IPS-20b (cell line): Measurements from ENCODE around the gene NAGK.
"Not testable (repeated sequence)": the region's sequence is repeated elsewhere in the genome, so short reads cannot be mapped to it uniquely, and the experiment has no call there.

Source experiments
- H3K27ac ChIP-seq: one replicate; pipeline ENCODE4 v1.5.1; 2013; ENCODE audit warnings: low read length
- H3K27me3 ChIP-seq: 2 replicates; pipeline ENCODE4 v1.6.1; 2013; ENCODE audit warnings: mild to moderate bottlenecking, low read length, inconsistent platforms; ENCODE audit not compliant: insufficient read depth
- H3K36me3 ChIP-seq: 2 replicates; pipeline ENCODE4 v1.6.1; 2013; ENCODE audit warnings: low read depth, mild to moderate bottlenecking, inconsistent platforms, low read length, moderate library complexity; ENCODE audit not compliant: insufficient read depth
- H3K4me1 ChIP-seq: 2 replicates; pipeline ENCODE4 v1.6.1; 2013; ENCODE audit warnings: mild to moderate bottlenecking, control low read depth, inconsistent platforms, low read length, moderate library complexity; ENCODE audit not compliant: insufficient read depth
- H3K4me3 ChIP-seq: 2 replicates; pipeline ENCODE4 v1.5.1; 2013; ENCODE audit warnings: mild to moderate bottlenecking, low read length, inconsistent platforms
- H3K9ac ChIP-seq: 2 replicates; pipeline ENCODE4 v1.6.1; 2013; ENCODE audit warnings: low read depth, mild to moderate bottlenecking, inconsistent platforms, low read length, moderate library complexity
- H3K9me3 ChIP-seq: 2 replicates; pipeline ENCODE4 v1.6.1; 2013; ENCODE audit warnings: mild to moderate bottlenecking, low read depth, low read length, inconsistent platforms; ENCODE audit not compliant: insufficient read depth

Gene NAGK

GRCh38 chr2:71072492-71072891 is 4.0 kb downstream of the NAGK start:
- no peaks in the 10 kb centered on the region for H3K4me1 ChIP-seq
- no peaks in the 10 kb centered on the region for H3K27me3 ChIP-seq
- no peak overlapping the region for H3K4me3 ChIP-seq
- no peak overlapping the region for H3K9ac ChIP-seq
- no peaks in the 10 kb centered on the region for H3K9me3 ChIP-seq
- no peak overlapping the region for H3K27ac ChIP-seq
- peaks cover 59% of the 10 kb centered on the region for H3K36me3 ChIP-seq

- Histone ChIP-seq H3K27ac (no peak overlapping the region), H3K27me3 (no peaks in the 10 kb centered on the region), H3K4me3 (no peak overlapping the region), H3K36me3 (peaks cover 68% of the 10 kb centered on the region), H3K9me3 (no peaks in the 10 kb centered on the region), H3K9ac (no peak overlapping the region), H3K4me1 (no peaks in the 10 kb centered on the region)
These were observed 5.0 kb downstream of the NAGK start for GRCh38 chr2:71073475-71073874.

- H3K9me3 ChIP-seq = no peaks in the 10 kb centered on the region
- no peaks in the 10 kb centered on the region for H3K4me1 ChIP-seq
- H3K9ac ChIP-seq = no peak overlapping the region
- H3K36me3 ChIP-seq = peaks cover 76% of the 10 kb centered on the region
- H3K27ac ChIP-seq = no peak overlapping the region
- H3K4me3 ChIP-seq = no peak overlapping the region
- no peaks in the 10 kb centered on the region for H3K27me3 ChIP-seq
These were observed 6.5 kb downstream of the NAGK start for GRCh38 chr2:71074893-71075395.

- no peak overlapping the region for H3K4me3 ChIP-seq
- no peaks in the 10 kb centered on the region for H3K27me3 ChIP-seq
- H3K9ac ChIP-seq = no peak overlapping the region
- peaks cover 8% of the 10 kb centered on the region; the same call in 1 of the 2 replicates for H3K4me1 ChIP-seq
- no peak overlapping the region for H3K27ac ChIP-seq
- H3K36me3 ChIP-seq = peaks cover 51% of the 10 kb centered on the region
- no peaks in the 10 kb centered on the region for H3K9me3 ChIP-seq
These were observed 10.2 kb downstream of the NAGK start for GRCh38 chr2:71078624-71079023.

GRCh38 chr2:71082402-71083252 is 14.2 kb downstream of the NAGK start:
- H3K27me3 ChIP-seq = no peaks in the 10 kb centered on the region
- H3K9ac ChIP-seq = no peak overlapping the region
- H3K36me3 ChIP-seq = peaks cover 15% of the 10 kb centered on the region
- no peak overlapping the region for H3K4me3 ChIP-seq
- H3K27ac ChIP-seq = no peak overlapping the region
- H3K4me1 ChIP-seq = peaks cover 25% of the 10 kb centered on the region
- no peaks in the 10 kb centered on the region for H3K9me3 ChIP-seq

- H3K9ac ChIP-seq, H3K4me3 ChIP-seq, H3K27ac ChIP-seq, H3K9me3 ChIP-seq, H3K27me3 ChIP-seq, H3K36me3 ChIP-seq: not testable (repeated sequence)
- H3K4me1 ChIP-seq = peaks cover 25% of the 10 kb centered on the region
These were observed 14.8 kb downstream of the NAGK start for GRCh38 chr2:71083297-71083696.

- Histone ChIP-seq H3K27ac (peak overlapping the region; percentile 42), H3K4me1 (peaks cover 25% of the 10 kb centered on the region)
- not testable (repeated sequence) for H3K9me3 ChIP-seq, H3K4me3 ChIP-seq, H3K9ac ChIP-seq, H3K27me3 ChIP-seq, H3K36me3 ChIP-seq
These were observed 15.4 kb downstream of the NAGK start for GRCh38 chr2:71083752-71084312.

- H3K9me3 ChIP-seq, H3K36me3 ChIP-seq, H3K9ac ChIP-seq, H3K27ac ChIP-seq, H3K27me3 ChIP-seq, H3K4me3 ChIP-seq: not testable (repeated sequence)
- H3K4me1 ChIP-seq = peaks cover 25% of the 10 kb centered on the region
These were observed 17.0 kb downstream of the NAGK start for GRCh38 chr2:71085325-71086003.

GRCh38 chr2:71089475-71089874 is 21.0 kb downstream of the NAGK start:
- not testable (repeated sequence) for H3K36me3 ChIP-seq, H3K27me3 ChIP-seq, H3K9me3 ChIP-seq, H3K4me3 ChIP-seq, H3K27ac ChIP-seq, H3K9ac ChIP-seq
- H3K4me1 ChIP-seq = peaks cover 17% of the 10 kb centered on the region

- H3K4me3 ChIP-seq, H3K36me3 ChIP-seq, H3K27me3 ChIP-seq, H3K4me1 ChIP-seq, H3K27ac ChIP-seq, H3K9ac ChIP-seq, H3K9me3 ChIP-seq: not testable (repeated sequence)
These were observed 23.4 kb downstream of the NAGK start for GRCh38 chr2:71091808-71092207.

- H3K4me1 ChIP-seq, H3K4me3 ChIP-seq, H3K27ac ChIP-seq, H3K36me3 ChIP-seq, H3K9ac ChIP-seq, H3K27me3 ChIP-seq, H3K9me3 ChIP-seq: not testable (repeated sequence)
These were observed 24.2 kb downstream of the NAGK start for GRCh38 chr2:71092491-71093260.
